ENCODE measurements around the gene SLC11A1.
A peak's percentile ranks its signal among the peaks of the same experiment; 100 is the strongest.

Gene SLC11A1

DNA sequence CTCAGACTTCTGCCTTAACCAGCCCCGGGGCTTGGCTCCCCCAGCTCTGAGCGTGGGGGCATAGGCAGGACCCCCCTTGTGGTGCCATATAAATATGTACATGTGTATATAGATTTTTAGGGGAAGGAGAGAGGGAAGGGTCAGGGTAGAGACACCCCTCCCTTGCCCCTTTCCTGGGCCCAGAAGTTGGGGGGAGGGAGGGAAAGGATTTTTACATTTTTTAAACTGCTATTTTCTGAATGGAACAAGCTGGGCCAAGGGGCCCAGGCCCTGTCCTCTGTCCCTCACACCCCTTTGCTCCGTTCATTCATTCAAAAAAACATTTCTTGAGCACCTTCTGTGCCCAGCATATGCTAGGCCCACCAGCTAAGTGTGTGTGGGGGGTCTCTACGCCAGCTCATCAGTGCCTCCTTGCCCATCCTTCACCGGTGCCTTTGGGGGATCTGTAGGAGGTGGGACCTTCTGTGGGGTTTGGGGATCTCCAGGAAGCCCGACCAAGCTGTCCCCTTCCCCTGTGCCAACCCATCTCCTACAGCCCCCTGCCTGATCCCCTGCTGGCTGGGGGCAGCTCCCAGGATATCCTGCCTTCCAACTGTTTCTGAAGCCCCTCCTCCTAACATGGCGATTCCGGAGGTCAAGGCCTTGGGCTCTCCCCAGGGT, 23.1 kb downstream of the SLC11A1 start:
- in situ Hi-C loops (cut with HindIII; ENCODE audit: low pct_ligation_motif_present, low sequenced_read_pairs) = no loop called here
- H3K27ac ChIP-seq = no peak overlapping the region
- H3K27me3 ChIP-seq (replicated peaks) = no peaks in the 10 kb centered on the region
- no peak overlapping the region for H3K4me3 ChIP-seq (ENCODE audit: low read depth, low read length)
- H3K36me3 ChIP-seq (replicated peaks) = peaks cover 20% of the 10 kb centered on the region
- TF ChIP-seq, protein P1, sequence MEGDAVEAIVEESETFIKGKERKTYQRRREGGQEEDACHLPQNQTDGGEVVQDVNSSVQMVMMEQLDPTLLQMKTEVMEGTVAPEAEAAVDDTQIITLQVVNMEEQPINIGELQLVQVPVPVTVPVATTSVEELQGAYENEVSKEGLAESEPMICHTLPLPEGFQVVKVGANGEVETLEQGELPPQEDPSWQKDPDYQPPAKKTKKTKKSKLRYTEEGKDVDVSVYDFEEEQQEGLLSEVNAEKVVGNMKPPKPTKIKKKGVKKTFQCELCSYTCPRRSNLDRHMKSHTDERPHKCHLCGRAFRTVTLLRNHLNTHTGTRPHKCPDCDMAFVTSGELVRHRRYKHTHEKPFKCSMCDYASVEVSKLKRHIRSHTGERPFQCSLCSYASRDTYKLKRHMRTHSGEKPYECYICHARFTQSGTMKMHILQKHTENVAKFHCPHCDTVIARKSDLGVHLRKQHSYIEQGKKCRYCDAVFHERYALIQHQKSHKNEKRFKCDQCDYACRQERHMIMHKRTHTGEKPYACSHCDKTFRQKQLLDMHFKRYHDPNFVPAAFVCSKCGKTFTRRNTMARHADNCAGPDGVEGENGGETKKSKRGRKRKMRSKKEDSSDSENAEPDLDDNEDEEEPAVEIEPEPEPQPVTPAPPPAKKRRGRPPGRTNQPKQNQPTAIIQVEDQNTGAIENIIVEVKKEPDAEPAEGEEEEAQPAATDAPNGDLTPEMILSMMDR (IDR thresholded peaks at IDR 0.05; ENCODE audit: low read depth, low read length, missing control alignments) = no peak
- no peak for DNase-seq

DNA sequence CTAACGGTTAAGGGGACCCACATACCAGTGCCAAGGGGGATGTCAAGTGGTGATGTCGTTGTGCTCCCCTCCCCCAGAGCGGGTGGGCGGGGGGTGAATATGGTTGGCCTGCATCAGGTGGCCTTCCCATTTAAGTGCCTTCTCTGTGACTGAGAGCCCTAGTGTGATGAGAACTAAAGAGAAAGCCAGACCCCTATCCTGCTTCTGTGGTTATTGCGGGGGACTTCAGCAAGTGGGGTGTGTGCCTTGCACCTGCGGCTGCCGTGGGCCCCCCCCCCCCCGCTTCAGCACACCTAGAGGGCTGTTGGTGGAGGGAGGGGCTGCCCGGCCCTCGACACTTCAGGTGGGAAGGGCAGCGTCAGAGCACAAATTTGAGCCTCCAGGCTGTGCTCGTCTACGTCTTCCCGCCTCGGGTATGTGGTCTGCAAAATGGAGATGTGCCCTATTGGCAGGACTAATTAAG, 23.7 kb downstream of the SLC11A1 start:
- peaks cover 20% of the 10 kb centered on the region for H3K36me3 ChIP-seq (replicated peaks)
- TF ChIP-seq, protein P1 (IDR thresholded peaks at IDR 0.05; ENCODE audit: low read depth, low read length, missing control alignments) = no peak
- no peak for DNase-seq
- H3K4me3 ChIP-seq (ENCODE audit: low read depth, low read length) = peak overlapping the region; percentile 43
- no peaks in the 10 kb centered on the region for H3K27me3 ChIP-seq (replicated peaks)
- peak overlapping the region; percentile 42 for H3K27ac ChIP-seq
- in situ Hi-C loops (cut with HindIII; ENCODE audit: low pct_ligation_motif_present, low sequenced_read_pairs) = no loop called here

DNA sequence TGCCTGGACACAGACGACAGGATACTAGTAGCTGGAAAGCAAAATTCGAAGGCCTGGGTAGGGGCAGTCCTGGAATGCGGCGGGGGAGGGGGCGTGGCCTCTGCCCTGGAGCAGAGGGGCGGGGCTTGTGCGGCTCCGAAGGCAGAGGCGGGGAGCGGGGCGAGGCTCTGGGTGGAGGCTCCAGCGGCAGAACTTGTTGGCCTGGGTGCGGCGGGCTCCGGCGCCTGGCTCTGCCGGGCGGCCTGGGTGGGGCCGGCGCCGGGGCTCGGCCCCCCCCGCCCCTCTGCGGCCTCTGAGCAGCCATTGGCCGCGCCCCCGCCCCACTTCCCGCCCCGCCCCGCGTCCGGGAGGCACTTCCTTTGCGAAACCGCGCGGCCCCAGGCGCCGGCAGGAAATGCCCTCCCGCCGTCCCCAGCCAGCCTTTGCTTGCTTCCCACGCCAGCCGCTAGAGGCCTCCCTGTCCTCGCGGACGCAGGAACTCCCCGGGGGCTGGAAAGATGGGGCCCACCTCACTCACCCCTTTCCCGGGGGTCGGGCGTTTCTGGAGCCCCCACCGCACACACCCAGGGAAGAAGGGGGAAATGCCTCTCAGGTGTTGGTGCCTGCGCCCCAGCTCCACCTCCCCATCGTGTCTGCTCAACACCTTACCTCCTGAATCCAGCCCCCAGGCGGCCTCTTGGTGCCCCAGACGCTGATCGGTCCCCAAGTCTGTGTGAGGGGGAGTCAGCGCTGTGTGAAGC, 24.3 kb downstream of the SLC11A1 start:
- in situ Hi-C loops (cut with HindIII; ENCODE audit: low pct_ligation_motif_present, low sequenced_read_pairs) = no loop called here
- H3K36me3 ChIP-seq (replicated peaks) = peaks cover 20% of the 10 kb centered on the region
- peak; percentile 89 for DNase-seq
- H3K4me3 ChIP-seq (ENCODE audit: low read depth, low read length) = peak overlapping the region; percentile 56
- peak overlapping the region; percentile 50 for H3K27ac ChIP-seq
- TF ChIP-seq, protein P1 (IDR thresholded peaks at IDR 0.05; ENCODE audit: low read depth, low read length, missing control alignments) = peak; percentile 86
- H3K27me3 ChIP-seq (replicated peaks) = no peaks in the 10 kb centered on the region

DNA sequence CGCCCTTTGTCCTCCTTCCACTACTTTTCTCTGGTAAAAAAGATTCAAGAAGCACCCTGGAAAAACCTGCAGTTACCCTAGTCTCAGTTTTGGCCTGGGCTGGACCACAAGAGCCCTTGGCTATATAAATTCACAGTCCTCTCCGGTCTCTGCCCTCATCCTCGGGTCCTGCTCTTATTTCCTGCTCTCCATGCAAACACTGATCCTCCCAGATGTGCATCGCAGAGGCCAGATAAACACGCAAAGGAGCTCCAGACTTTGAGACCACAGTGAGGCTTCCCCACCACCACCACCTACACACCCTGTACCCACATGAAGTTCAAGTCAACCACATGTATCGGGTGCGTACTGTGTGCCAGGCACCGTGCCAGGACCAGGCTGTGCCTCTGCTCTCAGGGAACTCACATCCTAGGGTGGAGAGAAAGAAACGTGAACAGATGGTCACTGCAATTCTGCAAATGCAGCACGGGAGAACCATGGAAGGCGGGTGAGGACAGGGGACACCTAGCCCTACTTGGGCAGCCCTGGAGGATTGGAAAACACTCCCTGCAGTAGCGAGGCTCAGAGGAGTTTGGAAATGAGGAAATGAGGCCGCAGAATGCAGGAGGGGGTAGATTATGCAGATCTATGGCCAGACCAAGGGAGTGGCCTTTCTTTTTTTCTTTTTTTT, 25.0 kb downstream of the SLC11A1 start:
- TF ChIP-seq, protein P1 (IDR thresholded peaks at IDR 0.05; ENCODE audit: low read depth, low read length, missing control alignments) = no peak
- peak; percentile 27 for DNase-seq
- no peaks in the 10 kb centered on the region for H3K27me3 ChIP-seq (replicated peaks)
- peak overlapping the region; percentile 56 for H3K4me3 ChIP-seq (ENCODE audit: low read depth, low read length)
- in situ Hi-C loops (cut with HindIII; ENCODE audit: low pct_ligation_motif_present, low sequenced_read_pairs) = no loop called here
- H3K27ac ChIP-seq = peak overlapping the region; percentile 50
- H3K36me3 ChIP-seq (replicated peaks) = peaks cover 18% of the 10 kb centered on the region

DNA sequence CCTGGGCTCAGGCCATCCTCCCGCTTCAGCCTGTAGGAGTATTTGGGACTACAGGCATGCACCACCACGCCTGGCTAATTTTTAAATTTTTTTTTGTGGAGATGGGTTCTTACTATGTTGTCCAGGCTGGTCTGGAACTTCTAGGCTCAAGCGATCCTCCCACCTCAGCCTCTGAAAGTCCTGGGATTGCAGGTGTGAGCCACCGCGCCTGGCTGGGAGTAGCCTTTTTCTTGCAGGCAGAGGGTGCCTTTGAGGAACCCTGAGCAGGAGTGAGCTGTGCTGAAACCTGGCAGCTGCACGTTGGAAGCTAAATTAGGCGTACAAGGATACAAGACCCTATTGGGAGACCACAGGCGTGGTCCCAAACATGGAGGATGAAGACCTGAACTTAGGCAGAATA, 25.6 kb downstream of the SLC11A1 start:
- Histone ChIP-seq H3K36me3 (replicated peaks) (peaks cover 12% of the 10 kb centered on the region), H3K27me3 (replicated peaks) (no peaks in the 10 kb centered on the region), H3K27ac (no peak overlapping the region), H3K4me3 (ENCODE audit: low read depth, low read length) (no peak overlapping the region)
- in situ Hi-C loops (cut with HindIII; ENCODE audit: low pct_ligation_motif_present, low sequenced_read_pairs) = no loop called here
- TF ChIP-seq, protein P1 (IDR thresholded peaks at IDR 0.05; ENCODE audit: low read depth, low read length, missing control alignments) = no peak
- DNase-seq = no peak

All from brain microvascular endothelial cell (primary cell).